Uterus (tissue), 2 donors: ENCODE data around the gene NPHP4.

ENCODE experiments used
- CTCF ChIP-seq, 4 experiments: fragments of 200-600 bp in 2 of 4; fragments of 450-650 bp in 2 of 4; sonication (generic) in 2 of 4; IDR thresholded peaks; one replicate each; pipeline ENCODE4 v1.5.1; 2016 to 2019; ENCODE audit warnings: antibody characterized with exemption in 4 of 4, mild to moderate bottlenecking in 2 of 4, moderate library complexity in 1 of 4
- POLR2A ChIP-seq, 2 donors: fragments of 450-650 bp; IDR thresholded peaks; one replicate each; pipeline ENCODE4 v1.6.1; 2016; ENCODE audit warnings: antibody characterized with exemption in 2 of 2, mild to moderate bottlenecking in 1 of 2, moderate library complexity in 1 of 2

- TF ChIP-seq CTCF (IDR thresholded peaks at IDR 0.05) (no peak), POLR2A (IDR thresholded peaks at IDR 0.05) (no peak)
Observed at GRCh38 chr1:5886140-5886483, 106.1 kb downstream of the NPHP4 start.
